Keratinocyte (primary cell): ENCODE results near the gene SDK1. TPM values are rescaled to one million over a fixed set of nuclear protein-coding genes. Genes with fewer than 3 reads are reported as not detected.
"Not testable (repeated sequence)": the region's sequence is repeated elsewhere in the genome, so short reads cannot be mapped to it uniquely, and the experiment has no call there.

Experiments used
- DNase-seq: peaks from one replicate; pipeline ENCODE4 v3.0.0-alpha.2; 2011; ENCODE audit warnings: low read depth, missing footprints, low spot score
- FAIRE-seq: peaks from 2 replicates; lab custom pipeline; 2011; peaks lifted over from hg19 to GRCh38; lab: Jason Lieb, UNC
- H2AFZ ChIP-seq: 2 replicates; pipeline ENCODE4 v1.6.0; 2012; ENCODE audit warnings: low read length, control low read depth, inconsistent platforms; ENCODE audit not compliant: control insufficient read depth
- H3K27ac ChIP-seq: 2 replicates; pipeline ENCODE4 v1.5.1; 2011; ENCODE audit warnings: low read length; ENCODE audit not compliant: control insufficient read depth, insufficient read depth
- H3K27me3 ChIP-seq: 3 replicates; pipeline ENCODE4 v1.6.0; 2011; ENCODE audit warnings: low read length; ENCODE audit not compliant: control insufficient read depth, insufficient read depth; ENCODE audit errors: extremely low read depth
- H3K36me3 ChIP-seq, 2 experiments: 2 replicates in 1 of 2; 3 replicates in 1 of 2; pipeline ENCODE4 v1.5.1; 2011; ENCODE audit warnings: low read length in 2 of 2, mild to moderate bottlenecking in 1 of 2; ENCODE audit not compliant: control insufficient read depth in 2 of 2, insufficient read depth in 2 of 2; ENCODE audit errors: extremely low read depth in 1 of 2
- H3K4me1 ChIP-seq: 3 replicates; pipeline ENCODE4 v1.5.1; 2011; ENCODE audit warnings: low read length; ENCODE audit not compliant: control insufficient read depth, insufficient read depth; ENCODE audit errors: extremely low read depth
- H3K4me2 ChIP-seq: 3 replicates; pipeline ENCODE4 v1.6.0; 2011; ENCODE audit warnings: low read depth, low read length; ENCODE audit not compliant: control insufficient read depth, insufficient read depth; ENCODE audit errors: extremely low read depth
- H3K4me3 ChIP-seq, 3 experiments: fragments of 200-600 bp in 1 of 3; sonication (generic) in 1 of 3; 2 replicates in 2 of 3; 3 replicates in 1 of 3; pipeline ENCODE4 v1.5.1; 2011 to 2016; ENCODE audit warnings: low read length in 3 of 3, mild to moderate bottlenecking in 3 of 3, control low read depth in 2 of 3, inconsistent platforms in 1 of 3, low read depth in 1 of 3, mixed read lengths in 1 of 3, mixed run types in 1 of 3, moderate library complexity in 1 of 3; ENCODE audit not compliant: control insufficient read depth in 2 of 3, insufficient read depth in 2 of 3; ENCODE audit errors: extremely low read depth in 1 of 3
- H3K79me2 ChIP-seq: 2 replicates; pipeline ENCODE4 v1.6.0; 2012; ENCODE audit warnings: low read length; ENCODE audit not compliant: control insufficient read depth, insufficient read depth
- H3K9ac ChIP-seq: 3 replicates; pipeline ENCODE4 v1.6.0; 2011; ENCODE audit warnings: low read length; ENCODE audit not compliant: control insufficient read depth, insufficient read depth; ENCODE audit errors: extremely low read depth
- H3K9me1 ChIP-seq: 3 replicates; pipeline ENCODE4 v1.6.0; 2011; ENCODE audit warnings: low read length; ENCODE audit not compliant: control insufficient read depth, insufficient read depth; ENCODE audit errors: extremely low read depth
- H3K9me3 ChIP-seq: 2 replicates; pipeline ENCODE4 v1.5.1; 2012; ENCODE audit warnings: low read depth, low read length; ENCODE audit not compliant: control insufficient read depth
- H4K20me1 ChIP-seq: 3 replicates; pipeline ENCODE4 v1.6.0; 2011; ENCODE audit warnings: low read length; ENCODE audit not compliant: control insufficient read depth, insufficient read depth; ENCODE audit errors: extremely low read depth
- EZH2 ChIP-seq: IDR thresholded peaks from one replicate; pipeline ENCODE4 v1.6.1; 2012; ENCODE audit warnings: inconsistent platforms, mild to moderate bottlenecking, low read length, moderate library complexity
- dilution Hi-C: fragments of 300-500 bp; cut with MboI; formaldehyde crosslinking; loops from one replicate; pipeline ENCODE4 v1.7.0; 2020; ENCODE audit warnings: low sequenced_read_pairs; ENCODE audit not compliant: extremely low pct_ligation_motif_present
- polyA plus RNA-seq, 5 experiments: library from polyadenylated mRNA; depleted of rRNA in 3 of 5; stranded (reverse) in 3 of 5; stranded (forward) in 1 of 5; unstranded in 1 of 5; fragments of >200 nt; gene quantifications; 1 replicate in 1 of 5; 2 replicates in 3 of 5; 3 replicates in 1 of 5; pipeline versions ENCODE4 v1.2.1 to v1.2.3, GENCODE V29; 2011 to 2012; ENCODE audit warnings: missing spikeins in 2 of 5, low read depth in 1 of 5, low replicate concordance in 1 of 5
- TF ChIP-seq, protein P1 (sequence below), 3 experiments: IDR thresholded peaks in 1 of 3; conservative IDR thresholded peaks in 1 of 3; optimal IDR thresholded peaks in 1 of 3; 2 replicates in 2 of 3; 3 replicates in 1 of 3; pipeline versions ENCODE3 to v1.5.1; 2011; ENCODE audit warnings: low read length in 3 of 3, mild to moderate bottlenecking in 3 of 3, moderate library complexity in 2 of 3, control low read depth in 1 of 3, inconsistent platforms in 1 of 3; ENCODE audit not compliant: insufficient read depth in 2 of 3; ENCODE audit errors: extremely low read depth in 1 of 3

Gene SDK1
- polyA plus RNA-seq, 1 donor (not counting 4 experiments of a cell fraction or from before 2014, with no cell fraction given) = 0.66 TPM

DNA sequence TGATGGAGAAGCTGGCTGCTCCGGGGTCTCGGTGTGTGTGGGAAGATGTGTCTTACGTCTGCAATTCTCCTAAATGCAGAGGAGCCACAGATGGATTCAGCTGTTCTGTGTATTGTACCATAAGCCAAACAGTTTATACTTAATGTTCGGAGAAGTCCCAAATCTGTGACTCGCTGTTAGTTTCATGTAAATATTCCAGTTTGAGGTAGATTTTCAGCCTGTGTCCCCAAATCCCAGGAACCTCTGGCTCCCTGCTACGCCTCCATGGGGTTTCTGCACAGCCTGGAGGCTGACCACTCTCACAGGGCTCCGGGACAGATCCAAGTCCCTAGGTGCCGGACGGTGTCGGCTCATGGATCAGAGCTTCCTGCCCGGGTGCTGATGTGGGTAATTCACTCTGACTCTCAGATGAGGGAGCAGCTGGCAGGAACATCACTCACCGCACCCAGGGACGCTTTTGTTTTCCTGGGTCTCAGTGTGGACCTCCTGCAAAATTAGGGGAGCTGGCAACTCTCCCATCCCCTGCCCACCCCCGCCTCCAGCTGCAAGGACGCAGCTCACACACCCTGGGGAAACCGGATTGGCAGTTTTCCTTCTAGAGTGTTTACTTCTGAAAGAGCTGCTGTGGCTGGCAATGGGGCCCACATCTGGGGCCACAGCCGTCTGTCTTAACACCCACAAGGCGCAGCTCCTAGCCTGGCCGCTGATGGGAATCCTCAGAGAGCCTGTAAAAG, 960.0 kb downstream of the SDK1 start:
- Histone ChIP-seq H3K27ac (no peak overlapping the region), H2AFZ (no peak overlapping the region), H3K9me1 (no peaks in the 10 kb centered on the region), H3K36me3 (no peaks in the 10 kb centered on the region), H3K79me2 (no peaks in the 10 kb centered on the region), H3K4me2 (no peak overlapping the region), H3K4me3 (no peak overlapping the region), H3K4me1 (no peaks in the 10 kb centered on the region), H3K27me3 (peaks cover 11% of the 10 kb centered on the region), H3K9me3 (no peaks in the 10 kb centered on the region), H3K9ac (no peak overlapping the region), H4K20me1 (no peaks in the 10 kb centered on the region)
- FAIRE-seq (no peak), DNase-seq (no peak)
- TF ChIP-seq, protein P1, sequence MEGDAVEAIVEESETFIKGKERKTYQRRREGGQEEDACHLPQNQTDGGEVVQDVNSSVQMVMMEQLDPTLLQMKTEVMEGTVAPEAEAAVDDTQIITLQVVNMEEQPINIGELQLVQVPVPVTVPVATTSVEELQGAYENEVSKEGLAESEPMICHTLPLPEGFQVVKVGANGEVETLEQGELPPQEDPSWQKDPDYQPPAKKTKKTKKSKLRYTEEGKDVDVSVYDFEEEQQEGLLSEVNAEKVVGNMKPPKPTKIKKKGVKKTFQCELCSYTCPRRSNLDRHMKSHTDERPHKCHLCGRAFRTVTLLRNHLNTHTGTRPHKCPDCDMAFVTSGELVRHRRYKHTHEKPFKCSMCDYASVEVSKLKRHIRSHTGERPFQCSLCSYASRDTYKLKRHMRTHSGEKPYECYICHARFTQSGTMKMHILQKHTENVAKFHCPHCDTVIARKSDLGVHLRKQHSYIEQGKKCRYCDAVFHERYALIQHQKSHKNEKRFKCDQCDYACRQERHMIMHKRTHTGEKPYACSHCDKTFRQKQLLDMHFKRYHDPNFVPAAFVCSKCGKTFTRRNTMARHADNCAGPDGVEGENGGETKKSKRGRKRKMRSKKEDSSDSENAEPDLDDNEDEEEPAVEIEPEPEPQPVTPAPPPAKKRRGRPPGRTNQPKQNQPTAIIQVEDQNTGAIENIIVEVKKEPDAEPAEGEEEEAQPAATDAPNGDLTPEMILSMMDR (optimal IDR thresholded peaks at IDR 0.05 in 1 of 3, IDR thresholded peaks at IDR 0.05 in 1 of 3, conservative IDR thresholded peaks at IDR 0.05 in 1 of 3; ENCODE audit: extremely low read depth in 1 of 3, insufficient read depth in 2 of 3, low read length in 3 of 3) = no peak
- no peak for TF ChIP-seq EZH2
- dilution Hi-C loops = no loop called here

DNA sequence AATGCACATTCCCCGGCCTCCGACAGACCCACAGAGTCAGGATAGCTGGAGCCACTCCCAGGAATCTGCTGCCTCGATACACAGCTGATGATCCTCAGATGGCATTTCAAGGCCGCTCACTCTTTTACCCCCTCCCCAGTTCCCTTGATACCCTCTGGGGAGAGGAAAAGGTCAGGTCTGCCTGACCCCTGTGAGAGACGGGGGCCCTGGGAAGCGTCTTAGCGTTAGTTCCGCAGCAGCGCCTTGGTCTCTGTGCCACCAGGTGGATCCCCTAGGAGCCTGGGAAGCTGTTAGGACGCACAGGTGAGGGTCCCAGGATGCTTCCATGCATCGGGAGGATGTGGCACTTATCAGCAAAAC, 960.5 kb downstream of the SDK1 start:
- no peak overlapping the region for H3K4me2 ChIP-seq
- no peak for DNase-seq
- H2AFZ ChIP-seq = no peak overlapping the region
- H3K4me3 ChIP-seq = no peak overlapping the region
- H3K79me2 ChIP-seq = no peaks in the 10 kb centered on the region
- H3K4me1 ChIP-seq = no peaks in the 10 kb centered on the region
- H3K36me3 ChIP-seq = no peaks in the 10 kb centered on the region
- H3K9me1 ChIP-seq = no peaks in the 10 kb centered on the region
- dilution Hi-C loops = no loop called here
- no peak for TF ChIP-seq EZH2
- TF ChIP-seq, protein P1 (optimal IDR thresholded peaks at IDR 0.05 in 1 of 3, IDR thresholded peaks at IDR 0.05 in 1 of 3, conservative IDR thresholded peaks at IDR 0.05 in 1 of 3; ENCODE audit: extremely low read depth in 1 of 3, insufficient read depth in 2 of 3, low read length in 3 of 3) = no peak
- no peak overlapping the region for H3K9ac ChIP-seq
- FAIRE-seq = no peak
- no peak overlapping the region for H3K27ac ChIP-seq
- H3K27me3 ChIP-seq = peaks cover 15% of the 10 kb centered on the region
- no peaks in the 10 kb centered on the region for H3K9me3 ChIP-seq
- no peaks in the 10 kb centered on the region for H4K20me1 ChIP-seq

DNA sequence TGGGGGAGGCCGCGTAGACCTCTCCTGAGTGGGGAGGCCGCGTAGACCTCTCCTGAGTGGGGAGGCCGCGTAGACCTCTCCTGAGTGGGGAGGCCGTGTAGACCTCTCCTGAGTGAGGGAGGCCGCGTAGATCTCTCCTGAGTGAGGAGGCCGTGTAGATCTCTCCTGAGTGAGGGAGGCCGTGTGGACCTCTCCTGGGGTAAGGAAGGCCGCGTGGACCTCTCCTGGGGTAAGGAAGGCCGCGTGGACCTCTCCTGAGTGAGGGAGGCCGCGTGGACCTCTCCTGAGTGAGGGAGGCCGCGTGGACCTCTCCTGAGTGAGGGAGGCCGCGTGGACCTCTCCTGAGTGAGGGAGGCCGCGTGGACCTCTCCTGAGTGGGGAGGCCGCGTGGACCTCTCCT, 963.2 kb downstream of the SDK1 start:
- H3K4me2 ChIP-seq, H3K9ac ChIP-seq, dilution Hi-C loops, H4K20me1 ChIP-seq, H3K9me3 ChIP-seq, H3K9me1 ChIP-seq, H3K79me2 ChIP-seq, FAIRE-seq, H3K4me1 ChIP-seq, H3K27ac ChIP-seq, H3K36me3 ChIP-seq, H2AFZ ChIP-seq, H3K4me3 ChIP-seq, DNase-seq: not testable (repeated sequence)
- peaks cover 17% of the 10 kb centered on the region for H3K27me3 ChIP-seq
